Gastroesophageal sphincter (tissue), 4 donors: ENCODE results near the gene CLCN3. TPM values are rescaled to one million over a fixed set of nuclear protein-coding genes. Genes with fewer than 3 reads are reported as not detected.
"Not testable (repeated sequence)": the region's sequence is repeated elsewhere in the genome, so short reads cannot be mapped to it uniquely, and the experiment has no call there.

Experiments used
- ATAC-seq: fragments of 150-250 bp; one replicate; pipeline ENCODE4 v1.9.1; 2016; ENCODE audit warnings: mild to moderate bottlenecking, moderate library complexity
- H3K27ac ChIP-seq, 4 donors: fragments of 200-600 bp; sonication (generic) in 3 of 4; 1 replicate in 3 of 4; 2 replicates in 1 of 4; pipeline ENCODE4 v1.5.1; 2016 to 2019
- H3K27me3 ChIP-seq: fragments of 200-600 bp; sonication (generic); one replicate; pipeline ENCODE4 v1.5.1; 2019
- H3K36me3 ChIP-seq, 2 donors: fragments of 200-600 bp; sonication (generic); one replicate each; pipeline ENCODE4 v1.5.1; 2019; ENCODE audit warnings: control low read depth in 1 of 2
- H3K4me1 ChIP-seq, 3 donors: fragments of 200-600 bp; sonication (generic); 1 replicate in 2 of 3; 2 replicates in 1 of 3; pipeline ENCODE4 v1.5.1; 2016 to 2019; ENCODE audit warnings: control low read depth in 2 of 3
- H3K4me3 ChIP-seq, 2 donors: fragments of 200-600 bp; sonication (generic); one replicate each; pipeline ENCODE4 v1.5.1; 2019; ENCODE audit warnings: mild to moderate bottlenecking in 1 of 2, moderate library complexity in 1 of 2
- H3K9me3 ChIP-seq, 3 donors: fragments of 200-600 bp; sonication (generic); one replicate each; pipeline ENCODE4 v1.5.1; 2017 to 2019; ENCODE audit warnings: control low read depth in 2 of 3
- EP300 ChIP-seq: sonication (generic); formaldehyde crosslinking; IDR thresholded peaks from one replicate; pipeline ENCODE4 v1.6.1; 2017; ENCODE audit warnings: antibody characterized with exemption, mild to moderate bottlenecking
- POLR2A ChIP-seq, 2 donors: fragments of 450-650 bp; IDR thresholded peaks; one replicate each; pipeline ENCODE4 v1.6.1; 2017; ENCODE audit warnings: antibody characterized with exemption in 2 of 2, mild to moderate bottlenecking in 2 of 2, moderate library complexity in 1 of 2
- POLR2AphosphoS5 ChIP-seq: sonication (generic); formaldehyde crosslinking; IDR thresholded peaks from one replicate; pipeline ENCODE4 v1.6.1; 2017; ENCODE audit warnings: antibody characterized with exemption
- WGBS, 2 donors: methylation state at CpG; one replicate each; pipeline ENCODE4 v1.1.5; 2018; ENCODE audit warnings: low coverage in 1 of 2; 5-methylcytosine and 5-hydroxymethylcytosine counted together
- total RNA-seq, 4 donors: library from RNA; depleted of rRNA; stranded (reverse); fragments of >200 nt; gene quantifications; one replicate each; pipeline ENCODE4 v1.1.0, GENCODE V29; 2016
- TF ChIP-seq, protein P1 (sequence below), 4 experiments: fragments of 200-600 bp in 2 of 4; fragments of 450-650 bp in 2 of 4; sonication (generic) in 1 of 4; IDR thresholded peaks; one replicate each; pipeline ENCODE4 v1.5.1; 2017 to 2019; ENCODE audit warnings: antibody characterized with exemption in 4 of 4, mild to moderate bottlenecking in 2 of 4, moderate library complexity in 2 of 4

The CLCN3 gene
- total RNA-seq, 4 donors from 2014 or later = 16.6 to 26.0 (median 22.6) TPM

- 91 to 99% methylated on average over 4 to 6 of the region's 6 CpGs for WGBS, 2 donors
- Histone ChIP-seq H3K27ac (no peak overlapping the region), H3K4me3 (no peak overlapping the region), H3K36me3 (no peaks in the 10 kb centered on the region), H3K9me3 (no peaks in the 10 kb centered on the region), H3K4me1 (peaks cover 2 to 27% (median 3%) of the 10 kb centered on the region in 3 donors), H3K27me3 (no peaks in the 10 kb centered on the region)
- TF ChIP-seq POLR2A (IDR thresholded peaks at IDR 0.05) = no peak
- TF ChIP-seq EP300 = no peak
- TF ChIP-seq, protein P1, sequence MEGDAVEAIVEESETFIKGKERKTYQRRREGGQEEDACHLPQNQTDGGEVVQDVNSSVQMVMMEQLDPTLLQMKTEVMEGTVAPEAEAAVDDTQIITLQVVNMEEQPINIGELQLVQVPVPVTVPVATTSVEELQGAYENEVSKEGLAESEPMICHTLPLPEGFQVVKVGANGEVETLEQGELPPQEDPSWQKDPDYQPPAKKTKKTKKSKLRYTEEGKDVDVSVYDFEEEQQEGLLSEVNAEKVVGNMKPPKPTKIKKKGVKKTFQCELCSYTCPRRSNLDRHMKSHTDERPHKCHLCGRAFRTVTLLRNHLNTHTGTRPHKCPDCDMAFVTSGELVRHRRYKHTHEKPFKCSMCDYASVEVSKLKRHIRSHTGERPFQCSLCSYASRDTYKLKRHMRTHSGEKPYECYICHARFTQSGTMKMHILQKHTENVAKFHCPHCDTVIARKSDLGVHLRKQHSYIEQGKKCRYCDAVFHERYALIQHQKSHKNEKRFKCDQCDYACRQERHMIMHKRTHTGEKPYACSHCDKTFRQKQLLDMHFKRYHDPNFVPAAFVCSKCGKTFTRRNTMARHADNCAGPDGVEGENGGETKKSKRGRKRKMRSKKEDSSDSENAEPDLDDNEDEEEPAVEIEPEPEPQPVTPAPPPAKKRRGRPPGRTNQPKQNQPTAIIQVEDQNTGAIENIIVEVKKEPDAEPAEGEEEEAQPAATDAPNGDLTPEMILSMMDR (IDR thresholded peaks at IDR 0.05) = no peak
- TF ChIP-seq POLR2AphosphoS5 = no peak
- ATAC-seq = no peak
These were observed 47.8 kb downstream of the CLCN3 start for GRCh38 chr4:169668069-169668721.

GRCh38 chr4:169675825-169676224 is 55.4 kb downstream of the CLCN3 start:
- H3K27ac ChIP-seq = no peak overlapping the region
- H3K4me3 ChIP-seq = no peak overlapping the region
- no peaks in the 10 kb centered on the region for H3K4me1 ChIP-seq
- no peaks in the 10 kb centered on the region for H3K27me3 ChIP-seq
- 76 to 77% methylated on average over 2 of the region's 2 CpGs for WGBS, 2 donors
- ATAC-seq = no peak
- H3K36me3 ChIP-seq = peaks cover 0 to 6% of the 10 kb centered on the region in 2 donors
- TF ChIP-seq EP300 = no peak
- no peak for TF ChIP-seq POLR2AphosphoS5
- TF ChIP-seq POLR2A (IDR thresholded peaks at IDR 0.05) = no peak
- TF ChIP-seq, protein P1 (IDR thresholded peaks at IDR 0.05) = no peak
- no peaks in the 10 kb centered on the region for H3K9me3 ChIP-seq

GRCh38 chr4:169677150-169677748 is 56.9 kb downstream of the CLCN3 start:
- Histone ChIP-seq H3K36me3 (peaks cover 0 to 15% of the 10 kb centered on the region in 2 donors), H3K4me3 (no peak overlapping the region), H3K27me3 (no peaks in the 10 kb centered on the region), H3K27ac (no peak overlapping the region), H3K4me1 (no peaks in the 10 kb centered on the region), H3K9me3 (no peaks in the 10 kb centered on the region)
- TF ChIP-seq POLR2A (IDR thresholded peaks at IDR 0.05) (no peak), EP300 (no peak), POLR2AphosphoS5 (no peak)
- no peak for ATAC-seq
- WGBS, 2 donors = 60 to 62% methylated on average over 2 of the region's 2 CpGs

DNA sequence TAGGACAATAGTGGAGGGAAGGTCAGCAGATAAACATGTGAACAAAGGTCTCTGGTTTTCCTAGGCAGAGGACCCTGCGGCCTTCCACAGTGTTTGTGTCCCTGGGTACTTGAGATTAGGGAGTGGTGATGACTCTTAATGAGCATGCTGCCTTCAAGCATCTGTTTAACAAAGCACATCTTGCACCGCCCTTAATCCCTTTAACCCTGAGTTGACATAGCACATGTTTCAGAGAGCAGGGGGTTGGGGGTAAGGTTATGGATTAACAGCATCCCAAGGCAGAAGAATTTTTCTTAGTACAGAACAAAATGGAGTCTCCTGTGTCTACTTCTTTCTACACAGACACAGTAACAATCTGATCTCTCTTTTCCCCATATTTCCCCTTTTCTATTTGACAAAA is 58.1 kb downstream of the CLCN3 start:
- not testable (repeated sequence) for ATAC-seq, H3K27me3 ChIP-seq, H3K4me3 ChIP-seq, H3K9me3 ChIP-seq, H3K27ac ChIP-seq, H3K4me1 ChIP-seq
- peaks cover 0 to 15% of the 10 kb centered on the region in 2 donors for H3K36me3 ChIP-seq
- WGBS, 2 donors = 90% methylated on average over 2 of the region's 2 CpGs; no CpG with 5 or more reads in 1 of the 2 donors

DNA sequence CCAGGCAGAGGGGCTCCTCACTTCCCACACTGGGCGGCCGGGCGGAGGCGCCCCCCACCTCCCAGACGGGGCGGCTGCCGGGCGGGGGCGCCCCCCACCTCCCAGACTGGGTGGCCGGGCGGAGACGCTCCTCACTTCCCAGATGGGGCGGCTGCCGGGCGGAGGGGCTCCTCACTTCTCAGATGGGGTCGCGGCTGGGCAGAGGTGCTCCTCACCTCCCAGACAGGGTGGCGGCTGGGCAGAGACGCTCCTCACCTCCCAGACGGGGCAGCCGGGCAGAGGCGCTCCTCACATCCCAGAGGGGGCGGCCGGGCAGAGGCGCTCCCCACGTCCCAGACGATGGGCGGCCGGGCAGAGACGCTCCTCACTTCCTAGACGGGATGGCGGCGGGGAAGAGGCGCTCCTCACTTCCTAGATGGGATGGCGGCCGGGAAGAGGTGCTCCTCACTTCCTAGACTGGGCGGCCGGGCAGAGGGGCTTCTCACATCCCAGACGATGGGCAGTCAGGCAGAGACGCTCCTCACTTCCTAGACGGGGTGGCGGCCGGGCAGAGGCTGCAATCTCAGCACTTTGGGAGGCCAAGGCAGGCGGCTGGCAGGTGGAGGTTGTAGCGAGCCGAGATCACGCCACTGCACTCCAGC is 58.7 kb downstream of the CLCN3 start:
- not testable (repeated sequence) for H3K27ac ChIP-seq, H3K4me1 ChIP-seq, H3K27me3 ChIP-seq, H3K4me3 ChIP-seq, ATAC-seq, H3K9me3 ChIP-seq
- WGBS, 2 donors = no CpG with 5 or more reads among the region's 47 CpGs
- peaks cover 0 to 20% of the 10 kb centered on the region in 2 donors for H3K36me3 ChIP-seq

DNA sequence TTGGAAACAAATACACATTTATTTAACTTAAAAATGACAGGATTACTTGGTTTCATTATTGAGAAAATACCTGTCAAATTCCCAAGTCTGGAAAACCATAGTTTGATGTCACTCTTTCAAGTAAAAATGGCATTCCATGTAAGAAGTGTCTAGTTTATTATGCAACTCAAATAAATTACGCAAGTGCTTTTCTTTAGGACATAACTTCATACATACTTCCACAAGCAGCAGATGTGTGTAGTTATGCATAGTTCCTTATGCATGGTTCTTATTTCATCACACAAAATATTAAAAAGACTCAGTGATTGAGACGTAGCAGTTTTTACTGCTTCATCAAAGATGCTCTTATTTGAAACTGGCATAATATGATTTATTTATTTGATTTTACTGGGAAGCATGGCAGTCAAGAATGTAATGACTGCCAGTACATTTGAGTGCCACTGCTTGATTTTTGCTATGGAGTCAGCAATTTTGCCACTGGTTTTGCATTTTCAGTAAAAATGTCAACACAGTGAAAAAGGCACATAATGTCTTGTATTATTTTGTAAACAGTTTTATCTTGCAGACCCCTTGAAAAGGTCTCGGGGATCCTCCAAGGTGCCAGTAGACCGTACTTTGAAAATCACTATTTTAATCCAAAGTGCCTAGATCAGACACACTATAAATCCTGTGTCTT is 62.1 kb downstream of the CLCN3 start:
- Histone ChIP-seq H3K27ac (no peak overlapping the region), H3K9me3 (no peaks in the 10 kb centered on the region), H3K27me3 (no peaks in the 10 kb centered on the region), H3K4me3 (no peak overlapping the region), H3K36me3 (peaks cover 0 to 28% of the 10 kb centered on the region in 2 donors), H3K4me1 (no peaks in the 10 kb centered on the region)
- ATAC-seq = no peak
- TF ChIP-seq POLR2A (IDR thresholded peaks at IDR 0.05) (no peak), EP300 (no peak), POLR2AphosphoS5 (no peak)
- TF ChIP-seq, protein P1 (IDR thresholded peaks at IDR 0.05) = no peak
- WGBS, 2 donors = 87 to 91% methylated on average over 4 of the region's 4 CpGs
